GM12891 (cell line): ENCODE results near the gene GLP2R.

ENCODE experiments used
- PAX5 ChIP-seq: IDR thresholded peaks from 2 replicates; pipeline ENCODE4 v1.6.1; 2011; ENCODE audit warnings: low read length, moderate library complexity, mild to moderate bottlenecking; ENCODE audit not compliant: insufficient read depth, severe bottlenecking
- POLR2A ChIP-seq: IDR thresholded peaks from 2 replicates; pipeline ENCODE4 v1.6.1; 2011; ENCODE audit warnings: low read depth, low read length, control low read depth
- POLR2AphosphoS5 ChIP-seq: IDR thresholded peaks from 2 replicates; pipeline ENCODE4 v1.6.1; 2011; ENCODE audit warnings: low read depth, low read length, control low read depth
- SPI1 ChIP-seq: IDR thresholded peaks from 2 replicates; pipeline ENCODE4 v1.6.1; 2011; ENCODE audit warnings: low read depth, low read length, control low read depth
- TAF1 ChIP-seq: IDR thresholded peaks from 2 replicates; pipeline ENCODE4 v1.6.1; 2011; ENCODE audit warnings: low read depth, low read length, control low read depth

- no peak for TF ChIP-seq POLR2A
- TF ChIP-seq SPI1: no peak
- no peak for TF ChIP-seq TAF1
- TF ChIP-seq POLR2AphosphoS5: no peak
- TF ChIP-seq PAX5: no peak
Measured at GRCh38 chr17:9893411-9894012, 67.8 kb downstream of the GLP2R start.
